ENCODE results near the gene POFUT2. TPM values are rescaled to one million over a fixed set of nuclear protein-coding genes. Genes with fewer than 3 reads are reported as not detected.
A peak's percentile ranks its signal among the peaks of the same experiment; 100 is the strongest.

The POFUT2 gene
- total RNA-seq, 1 donor from 2014 or later: 39.4 TPM

DNA sequence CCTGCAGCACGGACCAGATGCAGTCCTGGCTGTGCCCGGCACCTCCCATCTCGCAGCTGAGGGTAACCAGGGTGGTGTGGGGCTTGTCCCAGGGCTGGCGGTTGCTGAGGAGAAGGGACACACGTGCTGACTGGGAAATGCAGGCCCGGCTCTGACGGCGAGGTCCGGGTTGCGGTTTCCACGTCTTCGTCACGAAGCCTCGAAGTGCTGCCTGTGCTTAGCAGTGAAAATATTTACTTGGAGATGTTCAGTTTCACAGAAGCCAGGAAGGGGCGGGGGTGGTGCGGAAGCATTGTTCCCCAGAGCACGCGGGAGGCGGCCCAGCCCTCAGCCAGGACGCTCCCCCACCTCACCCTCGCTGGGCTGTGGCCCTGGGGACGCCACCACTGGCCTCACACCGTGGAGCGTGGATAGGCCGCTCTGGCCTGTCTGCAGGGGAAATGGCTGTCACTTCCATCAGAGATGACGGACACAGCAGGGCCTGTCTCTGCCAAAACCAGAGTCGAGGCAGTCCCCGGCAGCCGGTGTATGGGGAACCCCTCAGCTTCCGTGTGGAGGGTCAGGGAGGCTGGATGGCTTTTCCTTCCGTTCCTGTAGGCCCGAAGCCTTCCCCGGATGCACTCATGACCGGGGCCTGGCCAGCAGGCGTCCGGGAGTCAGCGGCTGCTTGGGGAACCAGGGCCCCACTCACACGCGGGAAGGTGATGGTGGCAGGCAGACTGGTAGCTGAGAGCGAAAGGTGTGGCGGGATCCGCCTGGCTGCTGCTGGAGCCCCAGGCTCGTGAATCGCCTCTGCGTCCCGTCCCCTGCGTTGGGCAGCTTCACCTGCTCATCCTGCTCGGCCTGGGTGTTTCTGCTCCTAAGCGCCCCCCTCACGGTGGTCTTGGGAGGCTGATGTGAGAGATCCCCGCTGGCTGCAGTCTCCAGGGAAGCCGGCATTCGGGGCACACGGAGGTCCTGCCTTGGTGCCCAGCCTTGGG, 14.7 kb upstream of the POFUT2 start:
- Histone ChIP-seq H3K36me3 (no peaks in the 10 kb centered on the region), H3K4me1 (peaks cover 4 to 18% of the 10 kb centered on the region in 2 donors), H3K9me3 (no peaks in the 10 kb centered on the region), H3K4me3 (no peak overlapping the region), H3K27me3 (no peaks in the 10 kb centered on the region), H3K27ac (peak overlapping the region; percentile 28 to 46)
- TF ChIP-seq, protein P1, sequence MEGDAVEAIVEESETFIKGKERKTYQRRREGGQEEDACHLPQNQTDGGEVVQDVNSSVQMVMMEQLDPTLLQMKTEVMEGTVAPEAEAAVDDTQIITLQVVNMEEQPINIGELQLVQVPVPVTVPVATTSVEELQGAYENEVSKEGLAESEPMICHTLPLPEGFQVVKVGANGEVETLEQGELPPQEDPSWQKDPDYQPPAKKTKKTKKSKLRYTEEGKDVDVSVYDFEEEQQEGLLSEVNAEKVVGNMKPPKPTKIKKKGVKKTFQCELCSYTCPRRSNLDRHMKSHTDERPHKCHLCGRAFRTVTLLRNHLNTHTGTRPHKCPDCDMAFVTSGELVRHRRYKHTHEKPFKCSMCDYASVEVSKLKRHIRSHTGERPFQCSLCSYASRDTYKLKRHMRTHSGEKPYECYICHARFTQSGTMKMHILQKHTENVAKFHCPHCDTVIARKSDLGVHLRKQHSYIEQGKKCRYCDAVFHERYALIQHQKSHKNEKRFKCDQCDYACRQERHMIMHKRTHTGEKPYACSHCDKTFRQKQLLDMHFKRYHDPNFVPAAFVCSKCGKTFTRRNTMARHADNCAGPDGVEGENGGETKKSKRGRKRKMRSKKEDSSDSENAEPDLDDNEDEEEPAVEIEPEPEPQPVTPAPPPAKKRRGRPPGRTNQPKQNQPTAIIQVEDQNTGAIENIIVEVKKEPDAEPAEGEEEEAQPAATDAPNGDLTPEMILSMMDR (IDR thresholded peaks at IDR 0.05): no peak
- intact Hi-C loops (cut with DNase I): no loop called here
- DNase-seq (ENCODE audit: low spot score in 2 of 2): peak; percentile 10 to 80

DNA sequence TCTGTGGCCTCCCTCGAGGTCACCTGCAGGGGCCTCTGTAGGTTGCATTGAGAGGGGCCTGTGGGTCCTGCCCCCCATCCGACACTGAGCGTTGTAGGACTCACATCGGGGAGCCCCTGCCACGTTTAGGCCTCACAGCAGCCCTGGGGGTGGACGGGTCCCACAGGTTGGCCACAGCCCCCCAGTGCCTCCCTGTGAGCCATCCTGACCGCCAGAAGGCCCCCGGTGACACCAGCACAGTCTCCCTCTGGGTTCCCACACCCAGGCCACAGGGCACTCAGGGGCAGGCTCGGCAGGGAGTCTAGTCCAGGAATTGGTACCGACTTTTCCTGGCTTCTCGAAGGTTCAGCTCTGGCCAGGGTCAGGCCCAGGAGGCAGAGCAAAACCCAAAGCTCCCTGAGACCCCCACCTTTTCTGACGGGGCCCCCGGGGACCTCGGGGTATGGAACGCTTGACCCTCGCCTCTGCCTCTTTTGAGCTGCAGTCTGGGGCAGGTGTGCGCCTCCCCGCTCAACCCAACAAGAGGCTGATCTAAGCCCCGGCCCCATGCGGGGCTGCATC, 13.9 kb upstream of the POFUT2 start:
- Histone ChIP-seq H3K4me3 (no peak overlapping the region), H3K9me3 (no peaks in the 10 kb centered on the region), H3K27me3 (no peaks in the 10 kb centered on the region), H3K36me3 (no peaks in the 10 kb centered on the region), H3K27ac (peak overlapping the region; percentile 28 to 80), H3K4me1 (peaks cover 3 to 13% of the 10 kb centered on the region in 2 donors)
- intact Hi-C loops (cut with DNase I): no loop called here
- DNase-seq (ENCODE audit: low spot score in 2 of 2): no peak
- TF ChIP-seq, protein P1 (IDR thresholded peaks at IDR 0.05): no peak

DNA sequence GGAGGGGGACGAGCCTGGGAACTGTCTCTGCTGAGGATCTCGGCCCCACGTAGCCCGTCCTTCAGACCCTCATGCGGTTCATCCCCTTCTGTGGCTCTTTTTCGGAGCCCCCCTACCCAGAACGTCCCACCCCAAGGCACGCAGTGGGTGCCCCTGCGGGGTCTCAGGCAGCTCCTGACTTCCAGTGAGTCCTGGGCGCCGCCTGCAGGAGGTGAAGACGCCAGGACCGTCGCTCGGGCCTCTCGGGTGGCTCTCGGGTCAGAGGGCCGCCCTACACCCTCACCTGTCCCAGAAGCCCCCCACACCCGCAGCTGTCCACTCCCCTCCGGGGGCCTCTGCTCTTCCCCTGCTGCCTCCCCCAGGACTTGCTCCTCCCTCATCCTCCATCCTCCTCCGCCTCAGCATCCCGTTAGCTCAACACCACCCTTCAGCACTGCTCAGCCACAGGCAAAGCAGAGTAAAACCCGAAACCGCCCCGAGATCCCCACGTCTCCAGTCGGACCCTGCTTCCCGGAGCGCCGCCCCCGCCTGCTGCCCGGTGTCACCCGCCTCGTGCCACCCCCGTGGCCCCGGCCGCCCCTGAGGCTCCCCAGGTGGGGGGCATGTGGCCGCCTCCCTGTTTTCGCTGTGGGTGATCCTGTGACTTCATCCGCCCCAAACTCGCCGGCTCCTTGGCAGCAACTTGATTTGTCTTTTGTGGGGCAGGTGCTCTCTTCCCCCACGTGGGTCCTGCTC, 13.3 kb upstream of the POFUT2 start:
- TF ChIP-seq, protein P1 (IDR thresholded peaks at IDR 0.05): no peak
- Histone ChIP-seq H3K27me3 (no peaks in the 10 kb centered on the region), H3K36me3 (no peaks in the 10 kb centered on the region), H3K4me3 (no peak overlapping the region), H3K27ac (peak overlapping the region; percentile 73 to 80), H3K9me3 (no peaks in the 10 kb centered on the region), H3K4me1 (peaks cover 3 to 11% of the 10 kb centered on the region in 2 donors)
- intact Hi-C loops (cut with DNase I): no loop called here
- DNase-seq (ENCODE audit: low spot score in 2 of 2): peak in 1 of 2 donors; percentile 5

DNA sequence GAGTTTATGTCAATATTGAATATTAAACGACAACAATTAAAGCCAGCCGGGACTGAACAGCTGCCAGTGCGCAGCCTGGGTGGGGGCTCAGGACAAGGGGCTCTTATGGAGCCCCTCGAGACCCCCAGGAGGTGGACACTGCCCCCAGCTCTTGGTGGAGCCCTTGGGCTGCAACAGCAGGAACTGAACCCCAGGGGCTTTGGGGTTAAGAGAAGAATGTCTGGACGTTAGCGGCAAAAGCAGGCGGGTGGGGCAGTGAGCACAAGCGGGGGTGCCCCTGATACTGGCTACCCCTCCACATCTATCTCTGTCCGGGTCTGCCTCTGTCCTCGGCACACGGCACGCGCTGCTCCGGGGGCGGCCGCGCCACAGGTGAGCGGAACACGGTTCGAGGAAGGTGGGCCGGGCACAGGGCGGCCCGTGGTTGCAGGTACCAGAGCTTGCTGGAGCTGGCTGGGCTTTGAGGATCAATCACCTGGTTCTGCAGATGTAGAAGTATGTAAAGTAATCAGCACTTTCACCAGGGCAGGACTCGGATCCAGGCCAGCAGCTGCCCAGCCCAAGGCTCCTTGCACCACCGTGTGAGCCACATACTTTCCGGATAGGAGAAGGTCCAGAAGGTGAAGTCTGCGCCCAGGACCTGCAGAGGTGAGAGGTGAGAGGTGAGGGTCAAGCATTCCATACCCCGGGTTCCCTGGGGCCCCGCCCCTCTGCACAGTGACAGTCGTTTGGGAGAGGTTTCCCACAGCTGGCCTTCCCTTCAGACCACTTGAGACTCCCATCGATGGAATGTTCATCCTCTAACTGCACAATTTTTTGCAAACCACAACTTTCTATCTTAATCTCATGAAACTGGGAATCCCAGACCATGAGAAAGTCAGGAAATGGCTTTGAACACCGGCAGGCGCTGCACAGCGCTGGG, 12.4 kb upstream of the POFUT2 start:
- intact Hi-C loops (cut with DNase I): no loop called here
- Histone ChIP-seq H3K4me3 (no peak overlapping the region), H3K36me3 (no peaks in the 10 kb centered on the region), H3K9me3 (no peaks in the 10 kb centered on the region), H3K27ac (peak overlapping the region; percentile 73 to 80), H3K27me3 (no peaks in the 10 kb centered on the region), H3K4me1 (peaks cover 7 to 12% of the 10 kb centered on the region in 2 donors)
- TF ChIP-seq, protein P1 (IDR thresholded peaks at IDR 0.05): no peak
- DNase-seq (ENCODE audit: low spot score in 2 of 2): no peak

All from ascending aorta (tissue), 2 donors.